Peyer's patch (tissue), 4 donors: ENCODE results near the gene SLCO3A1. TPM values are rescaled to one million over a fixed set of nuclear protein-coding genes. Genes with fewer than 3 reads are reported as not detected.

ENCODE experiments used
- DNase-seq, 3 donors: peaks; one replicate each; pipeline ENCODE4 v3.0.0-alpha.2; 2017 to 2019
- H3K27ac ChIP-seq, 4 donors: fragments of 200-600 bp; sonication (generic); one replicate each; pipeline ENCODE4 v1.5.1; 2016 to 2019
- H3K27me3 ChIP-seq, 2 donors: fragments of 200-600 bp; sonication (generic); one replicate each; pipeline ENCODE4 v1.5.1; 2019
- H3K36me3 ChIP-seq, 3 donors: fragments of 200-600 bp; sonication (generic); one replicate each; pipeline ENCODE4 v1.5.1; 2016 to 2019
- H3K4me1 ChIP-seq, 4 donors: fragments of 200-600 bp; sonication (generic); one replicate each; pipeline ENCODE4 v1.5.1; 2016 to 2019
- H3K4me3 ChIP-seq, 4 donors: fragments of 200-600 bp; sonication (generic); 1 replicate in 3 of 4; 2 replicates in 1 of 4; pipeline ENCODE4 v1.5.1; 2016 to 2019; ENCODE audit warnings: mild to moderate bottlenecking in 1 of 4
- H3K9me3 ChIP-seq, 4 donors: fragments of 200-600 bp; sonication (generic); one replicate each; pipeline ENCODE4 v1.5.1; 2016 to 2019; ENCODE audit warnings: mild to moderate bottlenecking in 1 of 4
- CTCF ChIP-seq, 6 experiments: fragments of 450-650 bp in 4 of 6; fragments of 200-600 bp in 2 of 6; sonication (generic) in 1 of 6; IDR thresholded peaks; one replicate each; pipeline ENCODE4 v1.5.1; 2017 to 2019; ENCODE audit warnings: antibody characterized with exemption in 6 of 6, mild to moderate bottlenecking in 3 of 6, moderate library complexity in 1 of 6
- POLR2A ChIP-seq, 2 donors: fragments of 450-650 bp; IDR thresholded peaks; one replicate each; pipeline ENCODE4 v1.5.1; 2017; ENCODE audit warnings: antibody characterized with exemption in 2 of 2, mild to moderate bottlenecking in 2 of 2, moderate library complexity in 2 of 2
- total RNA-seq, 4 donors: library from RNA; depleted of rRNA; stranded (reverse); fragments of >200 nt; gene quantifications; one replicate each; pipeline ENCODE4 v1.1.0, GENCODE V29; 2016

SLCO3A1 gene
- total RNA-seq, 4 donors from 2014 or later, result 2.1 to 8.3 (median 5.0) TPM

DNA sequence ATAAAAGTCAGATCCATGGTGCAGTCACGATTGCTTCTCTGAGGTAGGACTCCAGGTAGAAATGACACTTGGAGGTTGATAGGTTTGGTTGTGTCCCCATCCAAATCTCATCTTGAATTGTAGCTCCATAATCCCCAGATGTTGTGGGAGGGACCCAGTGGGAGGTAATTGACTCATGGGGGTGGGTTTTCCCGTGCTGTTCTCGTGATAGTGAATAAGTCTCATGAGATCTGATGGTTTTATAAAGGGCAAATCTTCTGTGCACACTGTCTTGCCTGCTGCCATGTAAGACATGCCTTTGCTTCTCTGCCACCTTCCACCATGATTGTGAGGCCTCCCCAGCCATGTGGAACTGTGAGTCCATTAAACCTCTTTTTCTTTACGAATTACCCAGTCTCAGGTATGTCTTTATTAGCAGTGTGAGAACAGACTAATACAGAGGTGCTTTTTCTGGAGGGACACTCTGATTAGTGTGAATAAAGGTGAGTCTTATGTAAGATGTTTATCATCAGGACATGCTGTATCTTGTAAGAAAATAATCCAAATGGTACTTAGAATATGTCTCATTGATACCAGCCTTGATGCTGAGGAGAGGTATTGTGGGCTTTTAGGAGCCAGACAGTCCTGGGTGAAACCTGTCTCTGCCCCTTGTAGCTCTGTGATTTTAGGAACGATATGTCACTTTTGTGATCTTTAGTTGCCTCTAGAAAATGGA, 43.0 kb downstream of the SLCO3A1 start:
- no peak overlapping the region for H3K4me3 ChIP-seq
- H3K9me3 ChIP-seq, result no peaks in the 10 kb centered on the region
- no peaks in the 10 kb centered on the region for H3K36me3 ChIP-seq
- TF ChIP-seq POLR2A (IDR thresholded peaks at IDR 0.05), result no peak
- no peaks in the 10 kb centered on the region for H3K27me3 ChIP-seq
- H3K27ac ChIP-seq, result no peak overlapping the region
- H3K4me1 ChIP-seq, result no peaks in the 10 kb centered on the region
- DNase-seq, result no peak

GRCh38 chr15:91897585-91898372, 44.3 kb downstream of the SLCO3A1 start:
- H3K27me3 ChIP-seq, result no peaks in the 10 kb centered on the region
- TF ChIP-seq POLR2A (IDR thresholded peaks at IDR 0.05) (no peak), CTCF (IDR thresholded peaks at IDR 0.05) (no peak)
- H3K36me3 ChIP-seq, result no peaks in the 10 kb centered on the region
- H3K4me1 ChIP-seq, result no peaks in the 10 kb centered on the region
- no peaks in the 10 kb centered on the region for H3K9me3 ChIP-seq
- no peak for DNase-seq
- no peak overlapping the region for H3K27ac ChIP-seq
- H3K4me3 ChIP-seq, result no peak overlapping the region

DNA sequence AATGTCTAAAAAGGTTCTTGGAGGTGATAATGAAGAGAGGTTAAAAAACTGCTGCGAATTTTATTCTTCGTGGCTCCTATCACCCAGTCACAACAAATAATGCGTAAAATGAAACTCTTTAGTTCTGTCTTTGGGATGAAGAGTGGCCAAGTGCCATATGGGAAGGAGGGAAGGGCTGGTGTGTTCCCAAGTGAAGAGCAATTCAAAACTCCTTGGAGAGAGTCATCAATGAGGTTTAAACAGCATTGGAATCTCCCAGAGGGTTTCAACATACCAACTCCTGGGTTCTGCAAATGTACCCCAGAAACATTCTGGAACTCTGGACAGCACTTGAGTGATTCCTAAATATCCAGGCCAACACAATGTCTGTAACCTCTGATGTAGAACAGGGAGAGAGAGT, 45.3 kb downstream of the SLCO3A1 start:
- Histone ChIP-seq H3K36me3 (no peaks in the 10 kb centered on the region), H3K4me1 (no peaks in the 10 kb centered on the region), H3K4me3 (no peak overlapping the region), H3K9me3 (no peaks in the 10 kb centered on the region), H3K27me3 (no peaks in the 10 kb centered on the region), H3K27ac (no peak overlapping the region)
- TF ChIP-seq CTCF (IDR thresholded peaks at IDR 0.05) (no peak), POLR2A (IDR thresholded peaks at IDR 0.05) (no peak)
- no peak for DNase-seq

DNA sequence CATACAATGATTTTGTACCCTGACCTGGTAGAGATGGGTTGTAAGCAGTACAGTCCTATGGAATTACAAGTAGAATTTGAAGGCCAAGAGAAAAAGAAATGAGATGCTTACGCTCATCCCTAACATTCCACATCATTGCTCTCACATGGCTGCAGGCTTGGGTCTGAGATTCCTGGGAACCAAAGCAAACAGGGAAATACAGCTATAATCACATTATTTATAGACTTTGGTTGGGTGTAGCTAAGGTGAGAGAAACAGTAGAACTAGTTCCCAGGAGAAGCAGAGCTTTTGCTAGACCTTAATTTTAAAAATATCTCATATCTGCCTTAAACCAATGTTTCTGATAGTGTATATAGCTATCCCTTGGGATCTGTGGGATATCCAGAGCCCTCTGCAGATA, 51.4 kb downstream of the SLCO3A1 start:
- Histone ChIP-seq H3K27me3 (no peaks in the 10 kb centered on the region), H3K36me3 (no peaks in the 10 kb centered on the region), H3K27ac (no peak overlapping the region), H3K4me3 (no peak overlapping the region), H3K9me3 (no peaks in the 10 kb centered on the region), H3K4me1 (no peaks in the 10 kb centered on the region)
- TF ChIP-seq CTCF (IDR thresholded peaks at IDR 0.05) (no peak), POLR2A (IDR thresholded peaks at IDR 0.05) (no peak)
- DNase-seq, result no peak

DNA sequence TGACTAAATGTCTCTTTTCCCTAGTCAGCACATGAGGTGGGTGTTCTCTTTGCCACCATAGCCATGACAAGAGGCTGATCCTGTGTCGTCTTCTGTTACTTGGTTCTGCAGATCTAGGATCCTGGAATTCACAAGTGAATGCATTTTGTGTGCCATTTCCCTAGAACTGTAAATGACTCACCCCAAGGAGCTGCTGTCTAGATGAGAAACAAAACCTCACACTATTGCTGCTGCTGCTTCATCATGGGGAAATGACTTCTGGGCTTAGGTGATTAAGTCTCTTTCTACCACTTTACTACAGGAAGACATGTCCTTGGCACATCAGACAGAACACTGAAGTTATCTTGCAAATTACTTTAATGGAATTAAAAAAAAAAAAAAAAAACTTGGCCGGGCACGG, 54.9 kb downstream of the SLCO3A1 start:
- H3K36me3 ChIP-seq, result no peaks in the 10 kb centered on the region
- H3K9me3 ChIP-seq, result no peaks in the 10 kb centered on the region
- no peak overlapping the region for H3K4me3 ChIP-seq
- no peaks in the 10 kb centered on the region for H3K4me1 ChIP-seq
- no peak for TF ChIP-seq POLR2A (IDR thresholded peaks at IDR 0.05)
- TF ChIP-seq CTCF (IDR thresholded peaks at IDR 0.05), result no peak
- H3K27me3 ChIP-seq, result no peaks in the 10 kb centered on the region
- DNase-seq, result no peak
- no peak overlapping the region for H3K27ac ChIP-seq

- Histone ChIP-seq H3K36me3 (no peaks in the 10 kb centered on the region), H3K4me3 (no peak overlapping the region), H3K4me1 (no peaks in the 10 kb centered on the region), H3K9me3 (no peaks in the 10 kb centered on the region), H3K27me3 (no peaks in the 10 kb centered on the region), H3K27ac (no peak overlapping the region)
- no peak for DNase-seq
- TF ChIP-seq POLR2A (IDR thresholded peaks at IDR 0.05) (no peak), CTCF (IDR thresholded peaks at IDR 0.05) (no peak)
Observed at GRCh38 chr15:91909111-91909510, 55.6 kb downstream of the SLCO3A1 start.
